ENCODE data around the gene IL1RL2.

IL1RL2 gene

DNA sequence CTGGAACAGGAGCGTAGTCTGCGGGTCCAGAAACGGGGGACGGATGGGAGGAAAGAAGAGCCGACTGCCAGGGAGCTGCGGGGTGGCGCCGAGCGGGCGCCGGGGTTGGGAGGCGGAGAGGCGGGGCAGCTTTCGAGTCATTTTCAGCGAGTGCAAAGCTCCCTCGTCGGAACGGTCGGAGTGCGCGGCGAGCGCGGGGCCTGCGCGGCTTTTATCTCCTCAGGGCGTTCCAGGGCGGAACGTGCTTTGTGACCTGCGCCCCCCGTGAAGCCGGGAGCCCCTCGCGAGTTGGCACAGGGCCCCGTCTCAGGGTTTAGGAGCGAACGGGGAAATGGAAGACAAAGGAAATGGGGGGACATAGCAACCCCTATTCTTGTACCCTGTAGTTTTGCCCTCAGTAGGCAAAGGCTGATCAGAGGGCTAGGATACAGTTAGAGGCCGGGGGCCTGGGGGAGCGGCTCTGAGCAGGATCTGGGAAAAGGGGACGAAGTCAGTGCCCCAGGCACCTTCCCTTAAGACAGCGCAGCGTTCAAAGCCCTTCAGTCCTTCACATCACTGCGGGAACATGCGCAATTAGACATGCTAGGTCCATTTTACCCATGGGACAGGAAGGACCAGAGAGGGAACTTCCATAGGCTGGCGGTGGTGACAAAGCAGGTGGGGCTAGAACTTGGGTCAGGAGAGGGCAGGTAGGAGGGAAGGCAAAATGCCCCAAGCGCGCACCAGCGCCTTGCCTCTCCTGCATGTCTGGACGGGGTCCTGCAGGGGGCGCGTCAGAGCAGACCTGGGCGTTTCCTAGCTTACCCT, 64.4 kb downstream of the IL1RL2 start:
- intact Hi-C loops (cut with DNase I; ENCODE audit: low total_unique reads): no loop called here
- H3K27me3 ChIP-seq: peaks cover 0 to 6% of the 10 kb centered on the region in 2 donors
- H3K36me3 ChIP-seq: no peaks in the 10 kb centered on the region
- H3K27ac ChIP-seq: no peak overlapping the region
- peaks cover 0 to 13% (median 6%) of the 10 kb centered on the region in 4 donors for H3K4me1 ChIP-seq
- TF ChIP-seq CTCF (IDR thresholded peaks at IDR 0.05): peak; percentile 31 to 57
- peak in 1 of 2 donors; percentile 35 for DNase-seq
- peak overlapping the region; percentile 37 to 47 for H3K4me3 ChIP-seq
- no peaks in the 10 kb centered on the region for H3K9me3 ChIP-seq

DNA sequence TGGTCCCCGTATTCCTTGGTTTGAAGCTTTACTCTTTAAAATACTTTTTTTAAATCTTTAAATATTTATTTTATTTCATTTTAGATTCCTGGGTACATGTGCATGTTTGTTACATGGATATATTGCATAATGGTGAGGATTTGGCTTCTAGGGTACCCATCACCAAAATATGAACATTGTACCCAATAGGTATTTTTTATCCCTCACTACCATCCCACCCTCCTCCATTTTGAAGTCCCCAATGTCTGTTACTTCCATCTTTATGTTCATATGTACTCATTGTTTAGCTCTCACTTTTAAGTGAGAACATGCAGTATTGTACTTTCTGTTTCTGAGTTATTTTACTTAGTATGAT, 65.0 kb downstream of the IL1RL2 start:
- intact Hi-C loops (cut with DNase I; ENCODE audit: low total_unique reads): no loop called here

GRCh38 chr2:102252236-102252635, 65.4 kb downstream of the IL1RL2 start:
- H3K9me3 ChIP-seq: no peaks in the 10 kb centered on the region
- peaks cover 0 to 6% of the 10 kb centered on the region in 2 donors for H3K27me3 ChIP-seq
- H3K27ac ChIP-seq: no peak overlapping the region
- DNase-seq: no peak
- no peak overlapping the region for H3K4me3 ChIP-seq
- TF ChIP-seq CTCF (IDR thresholded peaks at IDR 0.05): no peak
- intact Hi-C loops (cut with DNase I; ENCODE audit: low total_unique reads): no loop called here
- H3K4me1 ChIP-seq: peaks cover 0 to 18% (median 6%) of the 10 kb centered on the region in 4 donors
- no peaks in the 10 kb centered on the region for H3K36me3 ChIP-seq

More for the DNA sequence above, 65.0 kb downstream of the IL1RL2 start:
- no peaks in the 10 kb centered on the region for H3K36me3 ChIP-seq
- peaks cover 0 to 6% of the 10 kb centered on the region in 2 donors for H3K27me3 ChIP-seq
- no peak for TF ChIP-seq CTCF (IDR thresholded peaks at IDR 0.05)
- DNase-seq: no peak
- peaks cover 0 to 18% (median 6%) of the 10 kb centered on the region in 4 donors for H3K4me1 ChIP-seq
- no peak overlapping the region for H3K27ac ChIP-seq
- H3K4me3 ChIP-seq: peak overlapping the region in 1 of 2 donors; percentile 47
- no peaks in the 10 kb centered on the region for H3K9me3 ChIP-seq

DNA sequence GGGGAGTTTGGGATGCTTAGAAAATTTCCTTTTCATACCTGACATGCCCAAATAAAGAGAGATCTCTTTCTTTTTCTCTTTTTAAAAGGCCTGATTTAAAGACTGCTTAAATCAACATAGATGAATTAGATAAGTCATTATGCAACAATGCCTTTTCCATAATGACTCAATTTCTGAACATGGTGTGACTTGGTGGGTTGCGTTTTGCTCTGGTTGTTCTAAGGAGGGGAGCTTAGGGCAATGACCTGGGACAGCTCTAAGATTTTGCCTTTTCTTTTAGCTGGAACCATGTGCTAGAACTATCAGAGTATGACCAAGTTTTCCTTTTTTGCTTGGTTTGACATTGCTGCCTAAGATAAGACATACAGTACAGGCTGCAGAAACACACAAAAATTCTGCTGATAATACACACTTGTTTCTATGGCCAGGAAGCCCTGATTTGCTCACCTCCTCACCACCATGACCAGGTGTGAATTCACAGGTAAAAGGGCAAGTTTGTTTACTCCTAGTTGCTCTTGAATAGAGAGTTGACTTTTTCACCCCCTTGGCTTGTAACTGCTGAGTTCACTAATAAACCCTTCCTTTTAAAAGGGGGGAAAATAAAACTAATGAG, 66.4 kb downstream of the IL1RL2 start:
- H3K4me3 ChIP-seq: no peak overlapping the region
- DNase-seq: no peak

GRCh38 chr2:102253753-102254150, 66.9 kb downstream of the IL1RL2 start:
- H3K4me1 ChIP-seq: peaks cover 0 to 18% (median 6%) of the 10 kb centered on the region in 4 donors
- DNase-seq: no peak
- H3K27me3 ChIP-seq: peaks cover 0 to 6% of the 10 kb centered on the region in 2 donors
- intact Hi-C loops (cut with DNase I; ENCODE audit: low total_unique reads): no loop called here
- no peaks in the 10 kb centered on the region for H3K36me3 ChIP-seq
- TF ChIP-seq CTCF (IDR thresholded peaks at IDR 0.05): no peak
- H3K27ac ChIP-seq: no peak overlapping the region
- no peaks in the 10 kb centered on the region for H3K9me3 ChIP-seq
- no peak overlapping the region for H3K4me3 ChIP-seq

More for the DNA sequence above, 66.4 kb downstream of the IL1RL2 start:
- TF ChIP-seq CTCF (IDR thresholded peaks at IDR 0.05): no peak
- H3K9me3 ChIP-seq: no peaks in the 10 kb centered on the region
- peaks cover 0 to 6% of the 10 kb centered on the region in 2 donors for H3K27me3 ChIP-seq
- H3K36me3 ChIP-seq: no peaks in the 10 kb centered on the region
- intact Hi-C loops (cut with DNase I; ENCODE audit: low total_unique reads): no loop called here
- H3K27ac ChIP-seq: no peak overlapping the region
- H3K4me1 ChIP-seq: peaks cover 0 to 18% (median 6%) of the 10 kb centered on the region in 4 donors

Data from tibial artery (tissue), 4 donors.